Activated CD4-positive, alpha-beta T cell treated with anti-CD3 and anti-CD28 coated beads, Interleukin-10, Interleukin-2, amounts not matched to agents 100 ng/mL and 50 ng/mL, durations not matched to agents 16 hours and 8 hours (primary cell): ENCODE data around the gene EIF2B5.
"Not testable (repeated sequence)": the region's sequence is repeated elsewhere in the genome, so short reads cannot be mapped to it uniquely, and the experiment has no call there.

Experiments
- DNase-seq: peaks from one replicate; pipeline ENCODE4 v3.0.0-alpha.2; 2020

EIF2B5 gene

GRCh38 chr3:184135149-184135910, at the start of gene EIF2B5:
TSS of gene EIF2B5 (plus strand) at chr3:184135358. CDS start at chr3:184135386, 28 bp downstream.
- DNase-seq = peak; percentile 94

GRCh38 chr3:184085389-184085852, 49.7 kb upstream of the EIF2B5 start:
- peak; percentile 58 for DNase-seq

- no peak for DNase-seq
Measured at GRCh38 chr3:184092199-184092598, 43.0 kb upstream of the EIF2B5 start.

- no peak for DNase-seq
Measured at GRCh38 chr3:184096811-184097383, 38.3 kb upstream of the EIF2B5 start, which contains the start of gene HTR3E. TSS of gene HTR3E (plus strand) at chr3:184097064. CDS start at chr3:184097530, 466 bp downstream.

- no peak for DNase-seq
Measured at GRCh38 chr3:184097556-184097955, 37.6 kb upstream of the EIF2B5 start.

- no peak for DNase-seq
Measured at GRCh38 chr3:184099806-184100686, 35.1 kb upstream of the EIF2B5 start.

- DNase-seq = peak; percentile 35
Measured at GRCh38 chr3:184110316-184110725, 24.8 kb upstream of the EIF2B5 start.

- no peak for DNase-seq
Measured at GRCh38 chr3:184116017-184116416, 19.1 kb upstream of the EIF2B5 start.

- DNase-seq = no peak
Measured at GRCh38 chr3:184117636-184118035, 17.5 kb upstream of the EIF2B5 start.

GRCh38 chr3:184121031-184121430, 14.1 kb upstream of the EIF2B5 start:
- DNase-seq = not testable (repeated sequence)

- no peak for DNase-seq
Measured at GRCh38 chr3:184126006-184126405, 9.2 kb upstream of the EIF2B5 start.

- peak; percentile 26 for DNase-seq
Measured at GRCh38 chr3:184129012-184129411, 6.1 kb upstream of the EIF2B5 start.

GRCh38 chr3:184132945-184133344, 2.2 kb upstream of the EIF2B5 start:
- no peak for DNase-seq

- DNase-seq = peak; percentile 75
Measured at GRCh38 chr3:184133840-184134745, 1.1 kb upstream of the EIF2B5 start.

GRCh38 chr3:184134746-184135148, 411 bp upstream of the EIF2B5 start:
- DNase-seq = no peak

- DNase-seq = no peak
Measured at GRCh38 chr3:184135911-184136260, 728 bp downstream of the EIF2B5 start.

- DNase-seq = no peak
Measured at GRCh38 chr3:184140436-184140835, 5.3 kb downstream of the EIF2B5 start.

- no peak for DNase-seq
Measured at GRCh38 chr3:184142199-184142598, 7.0 kb downstream of the EIF2B5 start.

- no peak for DNase-seq
Measured at GRCh38 chr3:184143327-184143726, 8.2 kb downstream of the EIF2B5 start.

GRCh38 chr3:184144505-184144904, 9.3 kb downstream of the EIF2B5 start:
- DNase-seq = no peak

GRCh38 chr3:184145111-184145524, 10.0 kb downstream of the EIF2B5 start:
- peak; percentile 28 for DNase-seq

- DNase-seq = no peak
Measured at GRCh38 chr3:184145751-184146270, 10.7 kb downstream of the EIF2B5 start.
